GM23338 (cell line): Measurements from ENCODE around the gene RTP5.

ENCODE experiments used
- CREB1 ChIP-seq: fragments of 250-450 bp; sonication (Bioruptor Pico); IDR thresholded peaks from 2 replicates; pipeline ENCODE4 v1.5.0; 2020; ENCODE audit warnings: low read depth, mild to moderate bottlenecking, moderate library complexity
- CTCF ChIP-seq, 2 experiments: fragments of 200-600 bp in 1 of 2; sonication (generic) in 1 of 2; conservative IDR thresholded peaks; 2 replicates each; pipeline versions ENCODE4 v1.5.1 to v1.6.1; 2016 to 2017; ENCODE audit warnings: antibody characterized with exemption in 2 of 2, low read depth in 2 of 2, mild to moderate bottlenecking in 2 of 2, moderate library complexity in 1 of 2
- EZH2 ChIP-seq: fragments of 200-600 bp; sonication (generic); IDR thresholded peaks from one replicate; pipeline ENCODE4 v1.8.0; 2017; ENCODE audit warnings: antibody characterized with exemption, mild to moderate bottlenecking, low read depth; ENCODE audit not compliant: unreplicated experiment
- EZH2phosphoT487 ChIP-seq: fragments of 200-600 bp; sonication (generic); IDR thresholded peaks from one replicate; pipeline ENCODE4 v1.8.1; 2018; ENCODE audit warnings: antibody characterized with exemption; ENCODE audit not compliant: unreplicated experiment
- REST ChIP-seq: IDR thresholded peaks from one replicate; pipeline ENCODE4 v1.6.1; 2018; ENCODE audit warnings: antibody characterized with exemption; ENCODE audit not compliant: unreplicated experiment

GRCh38 chr2:241854342-241855244 lies 14.9 kb upstream of the RTP5 start:
- TF ChIP-seq CTCF (conservative IDR thresholded peaks at IDR 0.05; ENCODE audit: low read depth in 2 of 2) (no peak), CREB1 (CRISPR knock-in tag) (no peak), EZH2phosphoT487 (no peak), REST (no peak), EZH2 (no peak)
